PC-9 (cell line): ENCODE measurements around the gene KRTAP5-1. TPM values are rescaled to one million over a fixed set of nuclear protein-coding genes. Genes with fewer than 3 reads are reported as not detected.

Source experiments
- BruUV-seq: library from RNA; stranded (reverse); fragments of 400-500 nt; replicated peaks from 2 replicates; lab custom pipeline; 2021; lab: Mats Ljungman, UMichigan
- CTCF ChIA-PET: fragments of 300-600 bp; sonication (Branson Sonifier 250); formaldehyde crosslinking; loops from one replicate; lab custom pipeline; 2022; ENCODE audit warnings: antibody characterized with exemption; lab: Charles Lee
- POLR2A ChIA-PET: fragments of 300-600 bp; sonication (Branson Sonifier 250); formaldehyde crosslinking; loops from one replicate; lab custom pipeline; 2022; ENCODE audit warnings: antibody characterized with exemption; ENCODE audit not compliant: unreplicated experiment; lab: Charles Lee
- DNase-seq, 2 experiments: peaks; one replicate each; pipeline versions ENCODE4 v3.0.0 to v3.0.0-alpha.2; 2015 to 2022; ENCODE audit warnings: mixed read lengths in 1 of 2
- H2AFZ ChIP-seq: fragments of 200-600 bp; sonication (generic); 2 replicates; pipeline ENCODE4 v1.8.1; 2017; ENCODE audit warnings: antibody characterized with exemption
- H3F3A ChIP-seq: fragments of 200-600 bp; sonication (generic); 2 replicates; pipeline ENCODE4 v1.8.1; 2017; ENCODE audit warnings: antibody characterized with exemption, mild to moderate bottlenecking, low read depth; ENCODE audit not compliant: insufficient read depth
- H3K27ac ChIP-seq: fragments of 200-600 bp; sonication (generic); 2 replicates; pipeline ENCODE4 v1.6.1; 2016; ENCODE audit warnings: mixed run types
- H3K27me3 ChIP-seq: fragments of 200-600 bp; sonication (generic); 2 replicates; pipeline ENCODE4 v1.6.1; 2016; ENCODE audit warnings: low read depth, mixed run types; ENCODE audit not compliant: insufficient read depth
- H3K36me3 ChIP-seq: fragments of 200-600 bp; sonication (generic); 2 replicates; pipeline ENCODE4 v1.6.1; 2016; ENCODE audit warnings: low read depth, mixed run types
- H3K4me1 ChIP-seq: fragments of 200-600 bp; sonication (generic); replicated peaks from 2 replicates; pipeline ENCODE4 v1.6.1; 2016; ENCODE audit warnings: mixed run types; ENCODE audit not compliant: insufficient read depth
- H3K4me2 ChIP-seq: fragments of 200-600 bp; sonication (generic); 2 replicates; pipeline ENCODE4 v1.6.1; 2017; ENCODE audit warnings: mixed run types
- H3K4me3 ChIP-seq: fragments of 200-600 bp; sonication (generic); 2 replicates; pipeline ENCODE4 v1.6.1; 2016; ENCODE audit warnings: mixed run types
- H3K79me2 ChIP-seq: fragments of 200-600 bp; sonication (generic); 2 replicates; pipeline ENCODE4 v1.6.1; 2017; ENCODE audit warnings: low read depth, mixed run types
- H3K9me2 ChIP-seq: fragments of 200-600 bp; sonication (generic); 2 replicates; pipeline ENCODE4 v1.8.1; 2017; ENCODE audit warnings: mild to moderate bottlenecking; ENCODE audit not compliant: insufficient read depth
- H3K9me3 ChIP-seq: fragments of 200-600 bp; sonication (generic); 2 replicates; pipeline ENCODE4 v1.8.1; 2016; ENCODE audit warnings: low read depth; ENCODE audit not compliant: insufficient read depth
- H4K20me1 ChIP-seq: fragments of 200-600 bp; sonication (generic); 2 replicates; pipeline ENCODE4 v1.8.1; 2017; ENCODE audit not compliant: insufficient read depth
- CTCF ChIP-seq: fragments of 200-600 bp; sonication (generic); conservative IDR thresholded peaks from 2 replicates; pipeline ENCODE4 v1.6.1; 2017; ENCODE audit warnings: mixed run types, antibody characterized with exemption, mild to moderate bottlenecking, moderate library complexity
- EZH2 ChIP-seq: fragments of 200-600 bp; sonication (generic); IDR thresholded peaks from 2 replicates; pipeline ENCODE4 v1.8.0; 2017; ENCODE audit warnings: antibody characterized with exemption, low read depth
- intact Hi-C: fragments of 100-400 bp; cut with micrococcal nuclease; formaldehyde crosslinking; loops from one replicate; pipeline ENCODE4 v1.10.0; 2022; ENCODE audit not compliant: unreplicated experiment
- total RNA-seq: library from RNA; stranded (reverse); gene quantifications from 2 replicates; pipeline ENCODE4 v1.2.3, GENCODE V29; 2021

Gene KRTAP5-1
- total RNA-seq, 1 experiment from 2014 or later = not detected

GRCh38 chr11:1623716-1624115 is 38.6 kb upstream of the KRTAP5-1 start:
- CTCF ChIA-PET = no interaction called here
- Histone ChIP-seq H3F3A (no peaks in the 10 kb centered on the region), H3K36me3 (no peaks in the 10 kb centered on the region), H3K9me2 (no peaks in the 10 kb centered on the region), H3K9me3 (no peaks in the 10 kb centered on the region), H2AFZ (no peak overlapping the region), H3K79me2 (no peaks in the 10 kb centered on the region), H3K4me1 (no peaks in the 10 kb centered on the region), H3K27me3 (peaks cover 62% of the 10 kb centered on the region), H3K4me2 (no peak overlapping the region), H4K20me1 (no peaks in the 10 kb centered on the region), H3K4me3 (no peak overlapping the region), H3K27ac (no peak overlapping the region)
- POLR2A ChIA-PET = no interaction called here
- no peak for DNase-seq
- TF ChIP-seq EZH2 (no peak), CTCF (no peak)
- BruUV-seq = no TSS peak
- intact Hi-C loops = no loop called here

DNA sequence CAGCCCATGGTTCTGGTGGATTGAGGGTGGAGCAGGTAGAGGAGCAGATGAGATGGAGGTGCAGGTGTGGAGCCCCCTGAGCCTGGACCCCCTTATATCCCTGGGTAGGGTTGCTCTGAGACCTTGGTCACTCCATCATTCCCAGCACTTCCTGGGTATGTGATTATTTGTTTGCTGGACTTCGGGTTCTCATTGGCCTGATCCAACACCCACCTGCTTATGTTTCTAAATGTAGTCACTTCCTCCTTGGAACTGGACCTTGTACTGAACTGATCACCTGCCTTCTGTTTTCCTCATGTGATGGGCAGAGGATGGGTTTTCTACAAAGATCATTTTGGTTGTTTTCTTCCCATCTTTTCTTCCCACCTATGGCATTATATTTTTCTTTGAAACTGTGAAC is 37.0 kb upstream of the KRTAP5-1 start, which contains the start of gene KRTAP5-4:
Gene KRTAP5-4, minus strand, starts transcription at position 53 of the 400 bp plus-strand sequence. Its CDS starts 45 bp downstream, at position 8.
- Histone ChIP-seq H3F3A (no peaks in the 10 kb centered on the region), H3K9me3 (no peaks in the 10 kb centered on the region), H3K4me3 (no peak within 1 kb of the TSS), H3K36me3 (no peaks in the 10 kb centered on the region), H3K27ac (no peak within 1 kb of the TSS), H3K27me3 (peaks cover 65% of the 10 kb centered on the region), H3K4me1 (no peaks in the 10 kb centered on the region), H3K9me2 (no peaks in the 10 kb centered on the region), H2AFZ (no peak within 1 kb of the TSS), H3K79me2 (no peaks in the 10 kb centered on the region), H3K4me2 (no peak within 1 kb of the TSS), H4K20me1 (no peaks in the 10 kb centered on the region)
- no peak for DNase-seq
- intact Hi-C loops = no loop called here
- BruUV-seq = no TSS peak
- TF ChIP-seq EZH2 (no peak), CTCF (no peak)
- ChIA-PET POLR2A (no interaction called here), CTCF (no interaction called here)

GRCh38 chr11:1619449-1619848 is 34.4 kb upstream of the KRTAP5-1 start:
- H3K4me1 ChIP-seq = no peaks in the 10 kb centered on the region
- no peak overlapping the region for H2AFZ ChIP-seq
- DNase-seq = no peak
- no peak overlapping the region for H3K4me3 ChIP-seq
- no peak overlapping the region for H3K4me2 ChIP-seq
- H3K27ac ChIP-seq = no peak overlapping the region
- peaks cover 64% of the 10 kb centered on the region for H3K27me3 ChIP-seq
- no peaks in the 10 kb centered on the region for H3F3A ChIP-seq
- no peaks in the 10 kb centered on the region for H3K9me2 ChIP-seq
- no peaks in the 10 kb centered on the region for H4K20me1 ChIP-seq
- no peaks in the 10 kb centered on the region for H3K9me3 ChIP-seq
- no peaks in the 10 kb centered on the region for H3K79me2 ChIP-seq
- no TSS peak for BruUV-seq
- TF ChIP-seq EZH2 (no peak), CTCF (no peak)
- no peaks in the 10 kb centered on the region for H3K36me3 ChIP-seq
- intact Hi-C loops = no loop called here
- ChIA-PET POLR2A (no interaction called here), CTCF (no interaction called here)
